Neuronal stem cell (in vitro differentiated cells): ENCODE results near the gene BBS7.

Experiments used
- DNase-seq: peaks from one replicate; pipeline ENCODE4 v3.0.0-alpha.2; 2013; ENCODE audit warnings: low spot score
- H2AFZ ChIP-seq: one replicate; pipeline ENCODE4 v1.6.1; 2013; ENCODE audit warnings: mild to moderate bottlenecking, low read length, inconsistent platforms
- H2AK5ac ChIP-seq: 2 replicates; pipeline ENCODE4 v1.6.1; 2013; ENCODE audit warnings: low read depth, mild to moderate bottlenecking, inconsistent platforms, low read length, moderate library complexity, mixed read lengths
- H2BK120ac ChIP-seq: 2 replicates; pipeline ENCODE4 v1.6.1; 2013; ENCODE audit warnings: low read depth, mild to moderate bottlenecking, inconsistent platforms, low read length, moderate library complexity, mixed read lengths
- H2BK12ac ChIP-seq: one replicate; pipeline ENCODE4 v1.6.1; 2013; ENCODE audit warnings: low read length, inconsistent platforms
- H2BK15ac ChIP-seq: 2 replicates; pipeline ENCODE4 v1.6.1; 2013; ENCODE audit warnings: mild to moderate bottlenecking, low read length, inconsistent platforms, mixed read lengths
- H2BK5ac ChIP-seq: one replicate; pipeline ENCODE4 v1.6.1; 2013; ENCODE audit warnings: inconsistent platforms, mild to moderate bottlenecking, low read length, moderate library complexity
- H3K14ac ChIP-seq: one replicate; pipeline ENCODE4 v1.6.1; 2013; ENCODE audit warnings: low read length, inconsistent platforms
- H3K18ac ChIP-seq: 2 replicates; pipeline ENCODE4 v1.6.1; 2013; ENCODE audit warnings: low read length, inconsistent platforms
- H3K23ac ChIP-seq: 2 replicates; pipeline ENCODE4 v1.6.1; 2013; ENCODE audit warnings: low read depth, mild to moderate bottlenecking, mixed read lengths, low read length, inconsistent platforms; ENCODE audit not compliant: poor library complexity
- H3K27ac ChIP-seq: replicated peaks from 3 replicates; pipeline ENCODE4 v1.5.1; 2013; ENCODE audit warnings: low read length, inconsistent platforms
- H3K27me3 ChIP-seq, 3 experiments: 2 replicates each; pipeline ENCODE4 v1.6.1; 2013; ENCODE audit warnings: low read length in 3 of 3, mild to moderate bottlenecking in 2 of 3, inconsistent platforms in 1 of 3, low read depth in 1 of 3, mixed read lengths in 1 of 3, moderate library complexity in 1 of 3; ENCODE audit not compliant: control insufficient read depth in 3 of 3, insufficient read depth in 3 of 3
- H3K36me3 ChIP-seq, 2 donors: replicated peaks in 1 of 2; 2 replicates each; pipeline ENCODE4 v1.6.1; 2013; ENCODE audit warnings: low read length in 2 of 2; ENCODE audit not compliant: control insufficient read depth in 2 of 2, insufficient read depth in 2 of 2
- H3K4ac ChIP-seq: 2 replicates; pipeline ENCODE4 v1.6.1; 2013; ENCODE audit warnings: inconsistent platforms, mild to moderate bottlenecking, low read length, moderate library complexity
- H3K4me1 ChIP-seq, 2 donors: 1 replicate in 1 of 2; 2 replicates in 1 of 2; pipeline ENCODE4 v1.6.1; 2013; ENCODE audit warnings: low read length in 2 of 2, low read depth in 1 of 2; ENCODE audit not compliant: control insufficient read depth in 2 of 2, insufficient read depth in 1 of 2
- H3K4me2 ChIP-seq: one replicate; pipeline ENCODE4 v1.6.1; 2013; ENCODE audit warnings: mild to moderate bottlenecking, low read length, inconsistent platforms; ENCODE audit not compliant: insufficient read depth, poor library complexity, severe bottlenecking
- H3K4me3 ChIP-seq, 2 donors: 2 replicates each; pipeline ENCODE4 v1.5.1; 2013; ENCODE audit warnings: low read length in 2 of 2, mild to moderate bottlenecking in 2 of 2, inconsistent platforms in 1 of 2, moderate library complexity in 1 of 2
- H3K79me1 ChIP-seq: one replicate; pipeline ENCODE4 v1.6.1; 2013; ENCODE audit warnings: low read depth, mild to moderate bottlenecking, inconsistent platforms, low read length, moderate library complexity
- H3K9ac ChIP-seq: one replicate; pipeline ENCODE4 v1.6.1; 2013; ENCODE audit warnings: mild to moderate bottlenecking, low read depth, low read length, inconsistent platforms; ENCODE audit not compliant: poor library complexity
- H3K9me3 ChIP-seq, 2 donors: replicated peaks in 1 of 2; 2 replicates each; pipeline versions ENCODE3 to v1.6.1; 2013; ENCODE audit warnings: low read length in 2 of 2, mild to moderate bottlenecking in 2 of 2, inconsistent platforms in 1 of 2, low read depth in 1 of 2, mixed read lengths in 1 of 2, moderate library complexity in 1 of 2; ENCODE audit not compliant: control insufficient read depth in 2 of 2, insufficient read depth in 1 of 2
- H4K8ac ChIP-seq: one replicate; pipeline ENCODE4 v1.6.1; 2013; ENCODE audit warnings: low read depth, mild to moderate bottlenecking, inconsistent platforms, low read length, moderate library complexity
- H4K91ac ChIP-seq: one replicate; pipeline ENCODE4 v1.6.1; 2013; ENCODE audit warnings: low read length, low read depth, mild to moderate bottlenecking, inconsistent platforms; ENCODE audit not compliant: poor library complexity
- WGBS, 2 donors: extraction: QIAGEN DNeasy Blood & Tissue Kit; methylation state at CpG; one replicate each; pipeline ENCODE4 v1.1.7; 2013; ENCODE audit warnings: missing lambda C conversion rate in 2 of 2, mixed read lengths in 1 of 2; ENCODE audit not compliant: insufficient read length in 2 of 2, insufficient replicate concordance in 1 of 2; ENCODE audit errors: extremely low coverage in 2 of 2; 5-methylcytosine and 5-hydroxymethylcytosine counted together

BBS7 gene

DNA sequence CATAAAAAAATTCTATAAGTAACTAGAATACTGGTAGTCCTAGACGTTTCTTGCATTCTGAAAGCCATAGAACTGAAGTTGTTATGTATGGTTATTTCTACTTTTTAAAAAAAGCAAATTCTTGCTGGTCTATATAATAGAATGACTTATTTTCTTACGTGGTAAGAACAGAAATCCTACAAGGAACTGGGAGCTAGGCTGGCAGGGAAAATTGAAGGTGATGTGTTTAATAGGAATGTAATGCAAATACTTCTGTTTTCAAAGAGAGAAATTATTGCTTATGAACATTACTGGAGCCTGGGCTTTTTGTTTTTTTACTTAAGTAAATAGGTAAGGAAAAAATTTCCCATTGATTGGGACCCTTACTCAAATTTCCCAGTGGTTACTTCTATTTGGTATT lies 55.5 kb downstream of the BBS7 start:
- H3K36me3 ChIP-seq: peaks cover 15 to 100% of the 10 kb centered on the region in 2 donors
- H3K27ac ChIP-seq: no peak overlapping the region
- H3K9ac ChIP-seq: no peak overlapping the region
- H3K79me1 ChIP-seq: no peaks in the 10 kb centered on the region
- WGBS, 2 donors: no CpG with 5 or more reads among the region's 2 CpGs
- H4K8ac ChIP-seq: no peak overlapping the region
- H3K27me3 ChIP-seq: no peaks in the 10 kb centered on the region
- H4K91ac ChIP-seq: no peak overlapping the region
- no peak overlapping the region for H2BK120ac ChIP-seq
- H3K14ac ChIP-seq: no peak overlapping the region
- H2BK5ac ChIP-seq: no peak overlapping the region
- H2AFZ ChIP-seq: no peak overlapping the region
- no peak overlapping the region for H2BK12ac ChIP-seq
- no peaks in the 10 kb centered on the region for H3K4me1 ChIP-seq
- H3K4me2 ChIP-seq: no peak overlapping the region
- H3K23ac ChIP-seq: no peak overlapping the region
- H3K9me3 ChIP-seq: no peaks in the 10 kb centered on the region
- H2BK15ac ChIP-seq: no peak overlapping the region
- no peak overlapping the region for H3K18ac ChIP-seq
- no peak overlapping the region for H3K4ac ChIP-seq
- no peak overlapping the region for H3K4me3 ChIP-seq
- DNase-seq: no peak
- H2AK5ac ChIP-seq: no peak overlapping the region

DNA sequence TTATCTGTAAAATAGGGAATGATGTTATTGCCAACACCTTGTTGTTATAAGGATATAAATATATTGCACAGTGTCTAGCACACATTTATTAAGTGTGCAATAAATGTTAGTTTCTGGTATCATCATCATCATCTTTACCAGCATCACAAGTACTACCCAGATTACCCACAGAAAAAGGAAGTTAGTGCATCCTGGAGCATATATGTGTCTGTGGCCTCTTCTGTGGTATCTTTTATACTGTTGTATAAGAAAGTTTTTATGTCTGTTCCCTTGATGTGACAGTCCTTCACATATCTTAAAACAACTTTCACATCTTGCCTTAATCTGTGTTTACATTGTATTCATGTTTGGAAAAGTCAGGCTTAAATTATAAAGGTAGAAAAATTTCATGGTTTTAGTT lies 59.2 kb downstream of the BBS7 start:
- peaks cover 3 to 99% of the 10 kb centered on the region in 2 donors for H3K36me3 ChIP-seq
- DNase-seq: no peak
- H3K4me3 ChIP-seq: no peak overlapping the region
- no peak overlapping the region for H2AFZ ChIP-seq
- no peak overlapping the region for H2BK120ac ChIP-seq
- H3K9me3 ChIP-seq: no peaks in the 10 kb centered on the region
- no peak overlapping the region for H2BK15ac ChIP-seq
- no peak overlapping the region for H4K8ac ChIP-seq
- H3K27me3 ChIP-seq: no peaks in the 10 kb centered on the region
- no peak overlapping the region for H3K27ac ChIP-seq
- no peak overlapping the region for H3K14ac ChIP-seq
- no peaks in the 10 kb centered on the region for H3K79me1 ChIP-seq
- H3K18ac ChIP-seq: no peak overlapping the region
- H3K9ac ChIP-seq: no peak overlapping the region
- H3K4me2 ChIP-seq: no peak overlapping the region
- no peak overlapping the region for H2BK12ac ChIP-seq
- no peak overlapping the region for H2AK5ac ChIP-seq
- no peak overlapping the region for H4K91ac ChIP-seq
- H2BK5ac ChIP-seq: no peak overlapping the region
- no peak overlapping the region for H3K23ac ChIP-seq
- H3K4ac ChIP-seq: no peak overlapping the region
- H3K4me1 ChIP-seq: no peaks in the 10 kb centered on the region

GRCh38 chr4:121806411-121806810 lies 63.9 kb downstream of the BBS7 start:
- H3K14ac ChIP-seq: no peak overlapping the region
- H3K23ac ChIP-seq: no peak overlapping the region
- no peak overlapping the region for H2BK120ac ChIP-seq
- H4K91ac ChIP-seq: no peak overlapping the region
- no peak overlapping the region for H2BK12ac ChIP-seq
- H3K36me3 ChIP-seq: peaks cover 9 to 95% of the 10 kb centered on the region in 2 donors
- no peak overlapping the region for H3K4ac ChIP-seq
- H3K27me3 ChIP-seq: no peaks in the 10 kb centered on the region
- H2BK5ac ChIP-seq: no peak overlapping the region
- no peaks in the 10 kb centered on the region for H3K9me3 ChIP-seq
- no peak overlapping the region for H3K18ac ChIP-seq
- peaks cover 0 to 2% of the 10 kb centered on the region in 2 donors for H3K4me1 ChIP-seq
- no CpG with 5 or more reads among the region's 4 CpGs for WGBS, 2 donors
- H3K4me3 ChIP-seq: no peak overlapping the region
- H3K4me2 ChIP-seq: no peak overlapping the region
- H3K27ac ChIP-seq: no peak overlapping the region
- no peak overlapping the region for H2AFZ ChIP-seq
- peaks cover 1% of the 10 kb centered on the region for H3K79me1 ChIP-seq
- H3K9ac ChIP-seq: no peak overlapping the region
- H4K8ac ChIP-seq: no peak overlapping the region
- H2BK15ac ChIP-seq: no peak overlapping the region
- no peak for DNase-seq
- no peak overlapping the region for H2AK5ac ChIP-seq

DNA sequence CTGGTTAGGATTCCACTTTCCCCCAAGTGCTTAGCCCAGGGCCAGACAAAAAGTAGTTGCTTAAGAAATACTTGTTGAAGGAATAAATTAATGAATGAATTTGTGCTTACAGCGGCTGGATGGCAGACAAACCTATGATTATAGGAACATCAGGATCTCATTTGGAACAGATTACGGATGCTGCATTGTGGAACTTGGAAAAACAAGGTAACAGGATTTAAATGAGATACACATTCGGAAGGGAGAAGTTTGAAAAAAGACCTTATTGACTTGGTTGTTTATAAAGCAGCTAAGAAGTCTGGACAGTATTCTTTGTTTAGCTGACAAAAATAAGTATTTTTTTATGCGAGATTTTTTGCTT lies 68.6 kb downstream of the BBS7 start:
- Histone ChIP-seq H2BK120ac (no peak overlapping the region), H3K23ac (no peak overlapping the region), H3K36me3 (peaks cover 9 to 49% of the 10 kb centered on the region in 2 donors), H3K27me3 (no peaks in the 10 kb centered on the region), H3K4me2 (peak overlapping the region; percentile 66), H2BK12ac (no peak overlapping the region), H3K9me3 (no peaks in the 10 kb centered on the region), H2AFZ (peak overlapping the region; percentile 84), H3K14ac (no peak overlapping the region), H3K9ac (no peak overlapping the region), H4K8ac (no peak overlapping the region), H3K79me1 (peaks cover 1% of the 10 kb centered on the region), H2BK15ac (no peak overlapping the region), H3K27ac (no peak overlapping the region), H3K4me1 (peaks cover 0 to 5% of the 10 kb centered on the region in 2 donors), H3K4me3 (peak overlapping the region; percentile 68 to 89), H2AK5ac (peak overlapping the region; percentile 34), H4K91ac (no peak overlapping the region), H3K4ac (no peak overlapping the region), H3K18ac (no peak overlapping the region), H2BK5ac (no peak overlapping the region)
- WGBS, 2 donors: no CpG with 5 or more reads among the region's 4 CpGs
- DNase-seq: no peak
